Fibroblast of skin of left quadriceps (primary cell): ENCODE measurements around the gene MTR.
"Not testable (repeated sequence)": the region's sequence is repeated elsewhere in the genome, so short reads cannot be mapped to it uniquely, and the experiment has no call there.

Experiments
- DNase-seq, 2 experiments: peaks; one replicate each; pipeline ENCODE4 v3.0.0-alpha.2; 2013; ENCODE audit warnings: low read depth in 2 of 2

Gene MTR

DNA sequence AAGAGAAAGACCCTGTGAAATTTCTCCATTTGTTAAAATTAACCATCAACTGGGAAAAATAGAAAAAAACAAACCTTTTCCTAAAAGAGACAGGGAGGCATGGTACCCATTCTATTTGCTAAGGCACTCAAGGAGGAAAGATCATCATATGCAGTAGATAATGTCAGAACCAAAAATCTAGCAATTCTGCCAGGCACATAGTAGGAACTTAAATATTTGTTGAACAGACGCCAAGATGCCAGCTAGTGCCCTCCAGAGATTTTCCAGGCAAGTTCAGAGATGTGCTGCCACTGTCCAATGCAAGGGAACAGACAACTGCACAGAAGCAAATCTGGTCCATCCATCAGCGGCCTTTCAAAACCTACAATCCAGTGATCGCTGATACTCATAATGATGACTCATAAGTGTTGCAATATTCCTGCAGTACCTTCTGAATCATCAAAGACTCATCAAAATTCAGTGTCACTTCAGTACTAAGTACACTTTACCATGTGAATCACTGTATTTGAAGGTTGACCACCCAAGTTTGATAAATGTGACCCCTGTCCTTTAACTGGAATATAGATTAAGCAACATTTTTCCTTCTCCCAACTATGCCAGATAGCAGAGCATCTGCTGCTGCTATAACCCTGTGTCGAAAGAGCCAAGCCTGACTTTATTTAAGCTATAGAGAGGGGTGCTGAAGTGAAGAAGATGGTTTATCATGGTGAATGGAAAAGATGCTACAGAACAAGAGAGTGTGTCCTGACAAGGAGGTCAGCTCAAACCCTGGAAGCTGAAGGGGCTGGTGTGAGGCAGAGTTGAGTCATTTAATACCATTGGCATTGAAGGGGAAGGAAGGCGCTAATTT is 110.0 kb downstream of the MTR start:
- DNase-seq, result peak; percentile 75 to 77

DNA sequence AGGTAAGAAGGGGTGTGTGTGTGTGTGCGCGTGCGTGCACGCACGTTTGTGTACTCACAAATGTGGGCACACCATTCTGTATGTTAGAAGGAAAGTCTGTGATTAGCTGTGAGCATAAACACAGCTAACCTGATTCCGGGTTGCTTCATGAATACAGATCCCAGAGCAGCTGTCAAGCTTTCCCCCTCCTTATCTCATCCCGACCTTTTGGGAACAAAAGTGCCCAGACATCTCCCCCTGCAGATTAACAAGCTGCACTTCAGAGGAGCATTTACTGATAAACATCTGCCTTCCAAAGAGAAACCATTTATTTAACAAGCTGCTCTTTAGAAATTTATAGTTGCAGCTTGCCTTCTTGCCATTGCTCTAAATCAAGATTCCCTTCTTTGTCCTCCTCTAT is 112.1 kb downstream of the MTR start:
- no peak for DNase-seq

DNA sequence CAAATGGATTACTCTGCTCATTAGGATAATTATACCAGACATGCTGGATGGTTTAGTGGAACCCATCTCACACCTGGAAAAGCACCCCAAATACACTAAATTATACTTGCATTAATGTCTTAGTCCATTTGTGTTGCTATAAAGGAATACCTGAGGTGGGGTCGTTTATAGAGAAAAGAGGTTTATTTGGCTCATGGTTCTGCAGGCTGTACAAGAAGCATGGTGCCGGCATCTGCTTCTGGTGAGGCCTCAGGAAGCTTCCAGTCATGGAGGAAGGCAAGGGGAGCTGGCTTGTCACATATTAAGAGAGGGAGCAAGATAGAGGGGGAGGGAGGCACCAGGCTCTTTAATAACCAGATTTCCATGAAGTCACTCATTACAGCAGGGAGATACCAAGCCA is 113.6 kb downstream of the MTR start:
- DNase-seq, result no peak

DNA sequence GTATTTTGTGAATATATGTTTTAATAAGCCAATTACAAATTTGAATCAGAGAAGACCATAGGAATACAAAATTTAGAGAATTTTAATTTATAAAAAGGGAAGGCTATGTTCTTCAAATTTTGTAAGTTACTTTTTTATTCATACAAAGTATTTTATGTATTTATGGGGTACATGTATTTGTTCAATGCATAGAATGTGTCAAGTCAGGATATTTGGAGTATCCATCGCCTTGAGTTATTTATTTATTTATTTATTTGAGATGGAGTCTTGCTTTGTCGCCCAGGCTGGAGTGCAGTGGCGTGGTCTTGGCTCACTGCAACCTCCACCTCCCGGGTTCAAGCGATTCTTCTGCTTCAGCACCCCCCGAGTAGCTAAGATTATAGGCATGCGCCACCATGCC is 116.0 kb downstream of the MTR start:
- not testable (repeated sequence) for DNase-seq

DNA sequence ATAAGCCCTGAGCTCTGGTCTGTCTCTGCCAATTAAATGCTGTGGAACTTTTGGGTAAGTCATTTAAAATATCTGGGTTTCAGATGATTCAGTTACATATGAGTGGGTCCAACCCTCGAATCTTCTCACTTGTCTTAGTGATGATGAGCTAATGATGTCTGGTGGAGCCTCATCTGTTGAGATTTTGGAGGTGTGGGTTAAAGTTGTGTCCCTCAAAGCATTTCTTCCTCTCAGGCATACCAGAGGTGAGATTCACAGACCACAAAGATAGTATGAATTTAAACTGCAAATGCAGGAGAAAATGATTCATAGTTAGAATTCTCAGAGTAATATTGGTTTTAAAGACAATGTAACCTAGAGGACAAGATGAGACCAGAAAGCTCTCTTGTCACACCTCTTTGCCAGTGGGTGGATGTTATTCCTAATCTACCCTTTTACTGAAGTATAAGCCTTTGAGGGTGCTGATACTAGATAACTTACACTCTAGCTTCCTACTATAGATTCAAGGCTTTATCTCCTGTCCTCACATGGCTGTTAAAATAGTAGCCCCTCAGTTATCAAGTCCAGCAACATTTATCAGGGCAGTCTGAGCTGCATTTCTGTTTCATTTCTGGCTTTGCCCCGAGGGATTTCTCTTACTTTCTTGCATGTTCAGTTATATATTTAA is 118.4 kb downstream of the MTR start:
- DNase-seq, result peak in 1 of 2 experiments; percentile 5

DNA sequence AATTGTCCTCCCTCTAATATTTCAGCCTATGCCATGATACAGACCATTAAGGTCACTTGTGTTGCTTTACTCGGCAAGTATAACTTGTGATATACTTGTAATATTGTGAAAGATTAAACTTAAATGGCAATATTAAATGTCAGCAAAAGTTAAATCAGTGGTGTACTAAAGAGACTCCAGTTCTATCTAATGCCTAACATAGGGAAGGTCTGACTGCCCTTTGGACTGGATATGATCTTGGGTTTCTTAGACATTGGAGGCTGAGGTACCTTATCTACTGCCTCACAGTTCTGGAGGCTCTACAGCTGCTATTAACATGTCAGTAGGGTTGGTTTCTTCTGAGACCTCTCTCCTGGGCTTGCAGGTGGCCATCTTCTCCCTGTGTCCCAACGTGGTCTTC is 119.3 kb downstream of the MTR start:
- no peak for DNase-seq

DNA sequence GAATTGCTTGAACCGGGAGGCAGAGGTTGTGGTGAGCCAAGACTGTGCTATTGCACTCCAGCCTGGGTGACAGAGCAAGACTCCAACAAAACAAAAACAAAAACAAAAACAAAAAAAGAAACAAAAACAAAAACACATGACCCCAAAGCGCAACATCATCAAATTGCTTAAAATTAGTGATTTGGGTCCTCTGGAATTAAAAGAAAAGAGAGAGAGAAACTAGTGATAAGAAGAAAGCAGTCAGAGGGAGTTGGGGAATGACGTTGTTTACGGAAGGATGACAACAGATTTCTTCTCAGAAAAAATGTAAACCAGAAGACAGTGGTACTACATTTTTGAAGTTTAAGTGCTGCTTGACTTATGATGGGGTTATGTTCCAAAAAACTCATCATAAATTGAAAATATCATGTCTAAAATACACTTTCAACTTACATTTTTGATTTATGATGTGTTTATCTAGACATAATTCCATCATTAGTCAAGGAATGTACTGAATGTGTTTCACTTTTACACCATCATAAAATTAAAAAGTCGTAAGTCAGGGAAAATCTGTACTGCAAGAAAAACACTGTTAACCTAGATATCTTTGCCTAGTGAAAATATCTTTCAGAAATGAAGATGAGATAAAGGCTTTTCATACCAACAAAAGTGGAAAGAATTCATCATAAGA is 121.2 kb downstream of the MTR start:
- no peak for DNase-seq

DNA sequence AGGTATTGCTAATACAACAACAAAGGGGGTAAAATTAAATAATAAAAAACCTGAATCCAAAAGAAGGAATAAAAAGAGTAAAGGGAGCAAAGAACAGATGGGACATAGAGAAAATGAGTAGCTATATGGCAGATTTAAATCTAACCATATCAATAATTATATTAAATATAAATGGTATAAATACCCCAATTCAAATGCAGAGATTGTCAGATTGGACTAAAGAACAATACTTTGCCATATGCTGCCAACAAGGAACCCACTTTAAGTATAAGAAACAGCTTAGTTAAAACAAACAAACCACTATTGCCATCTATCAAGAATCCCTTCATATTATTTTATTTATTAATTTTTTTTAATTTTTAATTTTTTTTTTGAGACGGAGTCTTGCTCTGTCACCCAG is 122.4 kb downstream of the MTR start:
- DNase-seq, result no peak

DNA sequence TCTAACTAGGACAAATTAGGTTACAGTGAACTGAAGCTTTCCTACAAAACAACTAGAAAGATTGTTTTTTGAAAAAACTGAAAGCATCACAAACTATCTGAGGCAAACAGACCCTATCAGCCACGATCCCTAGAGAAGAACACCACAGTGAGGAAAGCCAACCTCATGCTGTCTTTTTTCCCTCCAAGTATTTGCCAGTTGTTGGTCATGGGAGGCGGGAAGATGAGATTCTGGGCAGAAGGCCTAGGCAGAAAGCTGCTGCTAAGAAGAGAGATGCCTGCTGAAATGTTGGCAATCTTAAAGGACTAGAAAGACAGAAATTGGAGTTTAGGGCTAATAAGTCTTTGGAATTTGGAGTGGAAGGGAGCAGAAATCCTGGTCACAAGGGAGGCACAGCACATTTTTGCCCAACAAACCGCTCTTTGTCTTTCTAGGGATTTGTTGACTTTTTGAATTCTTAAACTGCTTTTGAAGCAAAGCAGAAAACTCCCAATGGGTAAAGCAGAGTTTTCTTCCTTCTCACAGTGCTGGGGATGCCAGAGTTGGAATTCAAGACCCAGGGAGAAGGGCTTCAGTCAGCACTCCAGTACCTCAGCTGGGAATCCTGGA is 125.3 kb downstream of the MTR start:
- no peak for DNase-seq

DNA sequence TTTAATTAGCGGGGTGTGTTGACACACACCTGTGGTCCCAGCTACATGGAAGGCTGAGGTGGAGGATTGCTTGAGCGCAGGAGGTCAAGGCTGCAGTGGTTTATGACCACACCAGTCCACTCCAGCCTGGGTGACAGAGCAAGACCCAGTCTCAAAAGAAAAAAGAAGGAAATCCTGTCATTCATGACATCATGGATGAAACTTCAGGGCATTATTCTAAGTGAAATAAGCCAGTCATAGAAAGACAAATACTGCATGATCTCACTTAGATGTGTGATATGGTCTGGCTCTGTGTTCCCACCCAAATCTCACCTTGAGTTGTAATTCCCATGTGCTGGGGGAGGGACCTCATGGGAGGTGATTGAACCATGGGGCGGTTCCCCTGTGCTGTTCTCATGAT is 126.5 kb downstream of the MTR start:
- no peak for DNase-seq

DNA sequence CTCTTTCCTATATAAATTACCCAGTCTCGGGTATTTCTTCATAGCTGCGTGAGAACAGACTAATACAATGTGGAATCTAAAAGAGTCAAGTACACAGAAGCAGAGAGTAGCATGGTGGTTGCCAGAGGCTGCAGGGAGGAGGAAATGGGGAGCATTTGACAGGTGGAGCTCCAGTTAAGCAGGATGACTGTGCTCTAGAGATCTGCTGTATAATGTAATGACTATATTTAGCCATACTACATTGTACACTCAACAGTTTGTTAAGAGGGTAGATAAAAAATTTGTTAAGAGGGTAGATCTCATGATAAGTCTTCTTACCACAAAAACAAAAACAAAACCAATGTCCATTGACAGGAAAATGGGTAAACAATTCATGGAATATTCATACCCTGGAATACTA is 127.1 kb downstream of the MTR start:
- DNase-seq, result no peak

DNA sequence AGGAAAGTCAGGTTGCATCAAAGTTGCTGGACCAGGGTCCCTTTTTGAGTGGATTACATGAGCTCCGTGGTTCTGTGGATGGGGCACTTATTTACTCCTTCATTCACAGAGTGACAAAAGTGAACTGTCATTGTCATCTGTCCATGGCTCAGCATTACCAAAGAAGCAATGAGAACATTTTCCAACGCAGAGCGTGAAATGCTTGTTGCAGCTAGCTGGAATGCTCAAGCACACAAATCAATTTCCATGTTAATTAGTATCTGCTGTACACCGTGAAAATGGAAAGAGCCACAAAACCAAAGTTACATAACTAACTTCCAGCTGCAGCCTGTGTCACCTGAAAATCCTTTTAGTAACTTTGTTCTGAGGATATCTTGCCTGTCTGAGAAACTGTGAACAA is 130.3 kb downstream of the MTR start:
- no peak for DNase-seq

DNA sequence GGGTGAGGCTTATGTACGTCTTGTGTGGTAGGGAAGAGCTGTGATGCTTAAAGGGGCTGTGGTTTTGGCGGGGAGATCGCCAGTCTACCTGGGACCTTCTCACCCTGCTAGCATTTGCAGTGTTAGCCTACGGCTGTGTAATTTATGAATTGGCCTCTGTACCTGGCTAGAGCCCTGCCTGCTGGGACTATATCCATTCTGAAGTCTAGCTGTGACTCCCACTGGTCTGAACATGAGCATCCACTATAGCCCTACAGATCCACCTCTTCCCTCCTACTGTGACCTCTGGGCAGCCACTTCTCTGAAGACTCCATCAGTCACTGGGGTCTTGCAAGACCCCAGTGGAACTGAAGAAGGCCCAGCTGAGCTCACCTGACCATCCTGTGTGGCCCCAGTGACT is 135.4 kb downstream of the MTR start:
- no peak for DNase-seq

DNA sequence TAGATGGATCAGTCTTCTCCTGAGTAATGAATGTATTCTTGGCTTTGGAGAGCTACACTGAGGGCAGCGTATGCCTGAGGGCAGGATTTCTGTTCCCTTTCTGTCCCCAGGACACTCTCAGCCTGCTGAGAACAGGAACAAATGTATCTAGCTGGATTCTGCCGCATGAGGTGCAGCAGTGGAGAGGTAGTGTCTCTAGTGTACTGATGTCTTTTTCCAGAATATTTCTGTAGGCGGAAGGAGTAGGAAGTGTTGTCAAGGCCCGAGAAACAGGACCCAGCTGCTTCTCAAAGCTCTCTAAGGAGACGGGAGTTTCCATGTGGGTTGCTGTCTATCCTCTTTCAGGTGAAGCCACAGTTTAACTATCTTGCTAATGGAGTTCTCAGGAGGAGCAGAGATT is 143.7 kb downstream of the MTR start:
- DNase-seq, result no peak

DNA sequence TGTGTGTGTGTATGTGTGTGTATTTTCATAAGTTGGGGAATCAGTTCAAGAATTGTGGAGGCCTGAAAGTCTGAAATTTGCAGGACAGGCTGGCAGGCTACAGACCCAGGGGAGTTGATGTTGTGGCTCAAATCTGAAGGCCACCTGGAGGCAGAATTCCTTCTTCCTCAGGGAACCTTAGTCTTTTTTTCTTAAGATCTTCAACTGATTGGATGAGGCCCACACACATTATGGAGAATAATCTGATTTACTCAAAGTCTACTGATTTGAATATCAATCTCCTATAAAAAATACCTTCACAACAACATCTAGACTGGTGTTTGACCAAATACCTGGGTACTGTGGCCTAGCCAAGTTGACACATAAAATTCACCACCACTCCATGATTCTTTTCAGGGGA is 147.3 kb downstream of the MTR start:
- DNase-seq, result no peak

DNA sequence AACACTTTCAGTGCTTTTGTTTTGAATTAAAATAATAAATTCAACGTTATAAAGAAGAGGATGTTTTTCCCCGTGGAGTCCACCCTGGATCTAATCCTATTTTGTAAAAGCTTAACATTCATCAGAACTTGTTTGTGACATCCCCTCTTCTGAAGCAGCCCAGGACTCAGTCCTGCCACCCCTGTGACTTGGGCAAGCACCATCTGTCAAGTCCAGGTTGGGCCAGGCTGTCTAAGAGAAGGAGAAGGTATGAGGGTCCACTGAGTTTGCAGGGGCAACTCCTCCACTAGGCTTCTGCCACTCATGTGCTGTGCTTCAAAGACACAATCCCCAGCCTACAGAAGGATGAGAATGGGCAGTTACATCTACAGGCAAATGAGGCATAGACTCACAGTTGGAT is 149.5 kb downstream of the MTR start:
- DNase-seq, result no peak

DNA sequence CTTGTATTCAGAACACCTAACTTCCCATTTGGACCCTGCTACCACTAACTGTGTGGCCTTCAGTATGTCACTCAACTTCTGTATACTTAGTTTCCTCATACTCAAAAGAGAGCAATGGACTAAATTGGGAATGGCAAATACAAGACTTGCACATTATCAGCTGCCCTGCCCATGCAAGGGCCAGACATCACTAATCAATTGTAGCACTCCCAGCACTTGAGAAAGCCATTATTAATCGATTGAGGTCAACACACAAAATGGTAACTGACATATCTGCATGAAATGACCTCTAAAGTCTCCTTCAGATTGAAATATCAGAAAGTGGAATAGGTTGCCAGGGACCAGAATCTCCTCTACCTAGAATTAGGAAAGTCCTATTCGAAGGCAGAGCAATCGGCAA is 149.9 kb downstream of the MTR start:
- DNase-seq, result no peak

DNA sequence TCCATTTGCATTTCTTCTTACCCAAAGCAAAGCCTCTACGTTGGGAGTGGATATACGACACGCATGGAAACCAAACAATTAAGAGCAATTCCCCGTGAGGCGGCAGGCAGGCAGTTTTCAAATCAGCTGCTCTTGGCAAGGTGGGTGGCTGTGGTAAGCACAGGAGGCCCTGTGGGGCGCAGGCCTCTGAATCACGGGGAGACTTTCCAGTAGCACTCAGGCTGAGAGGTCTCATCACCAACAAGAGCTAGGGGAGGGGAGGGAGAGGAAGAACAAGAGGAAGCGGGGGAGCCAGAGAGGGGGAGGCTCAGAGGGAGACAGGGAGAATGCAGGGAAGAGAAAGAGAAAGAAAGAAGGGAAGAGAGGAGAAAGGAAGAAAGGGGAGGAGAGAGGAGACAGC is 152.7 kb downstream of the MTR start:
- DNase-seq, result no peak

DNA sequence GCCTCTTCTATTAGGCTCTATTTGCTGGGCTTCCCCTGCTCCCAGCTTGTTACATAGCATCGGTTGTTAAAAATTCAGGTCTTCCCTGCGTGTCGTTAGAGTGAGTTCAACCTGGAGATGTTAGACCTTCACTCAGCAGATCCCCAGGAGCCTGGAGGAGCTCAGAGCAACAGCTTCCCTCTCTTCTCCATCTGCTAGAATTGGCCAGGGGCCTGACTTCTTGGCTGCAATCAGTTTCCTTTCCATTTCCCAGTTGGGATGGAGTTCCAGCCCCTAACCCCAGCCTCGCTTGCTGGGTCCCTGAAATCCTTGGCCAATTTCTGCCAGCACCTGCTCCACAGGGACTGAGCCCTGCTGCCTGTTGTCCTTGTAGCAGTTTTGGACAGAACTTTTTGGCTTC is 153.3 kb downstream of the MTR start:
- no peak for DNase-seq

DNA sequence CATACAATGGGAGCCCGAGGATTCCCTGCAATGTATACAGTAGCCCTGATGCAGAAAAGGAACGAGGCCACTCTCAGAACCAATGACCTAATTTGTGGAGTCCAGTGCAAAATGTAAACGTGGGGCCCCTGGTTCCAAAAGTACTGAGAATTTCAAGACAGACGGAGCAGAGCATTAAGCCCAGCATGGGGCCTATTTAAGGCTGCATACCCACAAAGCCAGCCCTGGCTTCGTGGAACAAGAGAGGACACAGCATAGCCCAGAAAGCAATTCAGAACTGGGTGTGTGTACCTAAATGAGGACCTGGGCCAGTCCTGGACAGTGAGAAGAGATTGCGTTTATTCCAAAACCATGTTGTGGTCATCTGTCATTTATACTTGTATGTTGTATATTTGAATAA is 153.9 kb downstream of the MTR start:
- no peak for DNase-seq

DNA sequence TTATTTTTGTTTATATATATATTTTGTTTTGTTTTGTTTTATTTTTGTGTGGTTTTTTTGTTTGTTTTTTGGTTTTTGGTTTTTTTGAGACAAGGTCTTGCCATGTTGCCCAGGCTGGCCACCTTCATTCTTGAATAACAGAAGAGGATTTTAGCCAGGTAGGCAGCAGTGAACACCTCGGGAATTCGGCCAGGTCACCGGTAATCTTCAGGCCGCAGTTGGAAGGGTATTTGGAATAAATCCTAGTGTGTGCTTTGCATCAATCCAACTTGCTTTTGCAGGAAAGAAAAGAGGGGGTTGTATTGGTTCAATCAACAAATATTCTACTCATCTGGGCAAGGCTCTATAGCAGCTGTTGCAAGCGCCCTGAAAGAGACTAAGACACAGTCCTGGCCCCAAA is 155.3 kb downstream of the MTR start:
- no peak for DNase-seq

DNA sequence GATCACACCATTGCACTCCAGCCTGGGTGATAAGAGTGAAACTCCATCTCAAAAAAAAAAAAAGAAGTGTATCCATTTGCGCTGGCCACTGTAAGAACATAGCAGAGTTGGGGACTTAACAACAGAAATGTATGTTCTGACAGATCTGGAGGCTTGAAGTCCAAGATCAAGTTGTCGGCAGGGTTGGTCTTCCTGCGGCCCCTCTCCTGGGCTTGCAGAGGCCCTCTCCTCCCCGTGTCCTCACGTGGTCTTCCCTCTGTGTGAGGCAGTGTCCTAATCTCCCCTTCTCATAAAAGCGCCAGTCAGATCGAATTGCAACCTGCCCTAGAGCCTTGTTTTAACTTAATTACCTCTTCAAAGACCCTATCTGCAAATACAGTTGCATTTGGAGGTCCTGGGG is 156.6 kb downstream of the MTR start:
- DNase-seq, result no peak
